Skeletal muscle tissue (tissue), 4 donors: ENCODE measurements around the gene CNFN. TPM values are rescaled to one million over a fixed set of nuclear protein-coding genes. Genes with fewer than 3 reads are reported as not detected.

Experiments
- H3K27ac ChIP-seq: one replicate; pipeline ENCODE4 v1.7.0; 2013; ENCODE audit warnings: mild to moderate bottlenecking, low read depth, low read length, inconsistent platforms
- H3K27me3 ChIP-seq, 3 donors: one replicate each; pipeline ENCODE4 v1.7.0; 2013; ENCODE audit warnings: low read length in 3 of 3; ENCODE audit not compliant: control insufficient read depth in 3 of 3, insufficient read depth in 3 of 3
- H3K36me3 ChIP-seq, 3 donors: one replicate each; pipeline ENCODE4 v1.7.0; 2013; ENCODE audit warnings: low read length in 3 of 3; ENCODE audit not compliant: control insufficient read depth in 3 of 3, insufficient read depth in 3 of 3
- H3K4me1 ChIP-seq, 3 donors: one replicate each; pipeline ENCODE4 v1.7.0; 2013; ENCODE audit warnings: low read length in 3 of 3, mild to moderate bottlenecking in 3 of 3; ENCODE audit not compliant: control insufficient read depth in 3 of 3, insufficient read depth in 3 of 3
- H3K4me3 ChIP-seq, 3 donors: one replicate each; pipeline ENCODE4 v1.7.0; 2013; ENCODE audit warnings: low read length in 3 of 3
- H3K9ac ChIP-seq, 3 donors: one replicate each; pipeline ENCODE4 v1.7.0; 2013; ENCODE audit warnings: low read length in 3 of 3, mild to moderate bottlenecking in 3 of 3, moderate library complexity in 2 of 3, low read depth in 1 of 3
- H3K9me3 ChIP-seq, 3 donors: one replicate each; pipeline ENCODE4 v1.7.0; 2013; ENCODE audit warnings: low read length in 3 of 3; ENCODE audit not compliant: control insufficient read depth in 3 of 3
- total RNA-seq: library from RNA; depleted of rRNA; stranded (reverse); fragments of >200 nt; gene quantifications from one replicate; pipeline ENCODE4 v1.2.3, GENCODE V29; 2014
- donor health status: Osteomylitis.

Gene CNFN
- total RNA-seq, 1 donor from 2014 or later = not detected

DNA sequence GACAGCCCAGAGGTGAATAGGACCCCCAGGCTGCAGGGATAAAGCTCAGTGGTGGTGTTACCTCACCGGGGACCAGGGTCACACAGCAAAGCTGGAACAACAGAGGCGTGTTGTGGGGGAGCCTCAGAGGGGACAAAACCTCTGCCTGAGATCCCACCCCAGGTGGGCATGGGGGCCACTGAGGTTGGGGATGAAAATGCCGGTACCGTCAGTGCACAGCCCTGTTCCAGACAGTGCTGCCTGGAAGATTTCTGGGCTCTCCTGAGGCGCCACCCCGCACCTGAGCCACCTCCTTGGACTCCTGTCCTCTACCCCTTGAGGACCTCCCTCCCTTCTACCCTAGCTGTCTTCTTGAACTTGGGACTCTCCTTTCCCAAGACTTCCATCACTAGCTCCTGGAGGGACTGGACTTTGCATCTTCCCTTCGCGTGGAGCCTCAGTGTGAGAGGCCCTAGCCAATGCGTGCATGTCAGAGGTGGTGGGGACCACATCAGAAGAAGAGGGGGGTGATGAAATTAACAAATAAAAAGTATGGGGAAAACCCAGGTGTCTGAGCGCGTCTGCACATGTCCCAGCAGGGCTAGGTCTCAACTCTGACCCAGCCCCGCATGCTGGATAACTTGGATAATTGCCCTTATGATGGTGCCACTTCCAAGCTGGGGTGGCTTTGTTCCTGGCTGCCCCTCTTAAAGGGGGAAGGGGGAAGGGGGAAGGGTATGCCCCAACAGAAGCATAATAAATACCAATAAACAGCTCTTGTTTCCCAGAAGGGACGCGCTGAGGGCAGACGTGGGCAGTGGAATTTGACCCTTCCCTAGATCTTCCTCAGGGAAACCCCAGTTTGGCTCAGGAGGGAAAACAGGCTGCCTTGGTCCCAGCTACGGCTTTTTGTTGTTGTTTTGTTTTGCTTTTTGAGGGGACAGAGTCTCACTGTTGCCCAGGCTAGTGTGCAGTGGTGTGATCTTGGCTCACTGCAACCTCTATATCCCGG is 11.6 kb downstream of the CNFN start:
- H3K4me3 ChIP-seq = no peak overlapping the region
- H3K27ac ChIP-seq = no peak overlapping the region
- H3K9me3 ChIP-seq = no peaks in the 10 kb centered on the region
- no peak overlapping the region for H3K9ac ChIP-seq
- no peaks in the 10 kb centered on the region for H3K4me1 ChIP-seq
- peaks cover 12 to 25% (median 21%) of the 10 kb centered on the region in 3 donors for H3K27me3 ChIP-seq
- peaks cover 8 to 11% (median 9%) of the 10 kb centered on the region in 3 donors for H3K36me3 ChIP-seq

- Histone ChIP-seq H3K9ac (no peak overlapping the region), H3K9me3 (no peaks in the 10 kb centered on the region), H3K36me3 (peaks cover 11 to 15% (median 13%) of the 10 kb centered on the region in 3 donors), H3K27me3 (peaks cover 0 to 7% (median 5%) of the 10 kb centered on the region in 3 donors), H3K4me3 (no peak overlapping the region), H3K27ac (no peak overlapping the region), H3K4me1 (no peaks in the 10 kb centered on the region)
Observed at GRCh38 chr19:42376177-42376555, 13.9 kb downstream of the CNFN start.

DNA sequence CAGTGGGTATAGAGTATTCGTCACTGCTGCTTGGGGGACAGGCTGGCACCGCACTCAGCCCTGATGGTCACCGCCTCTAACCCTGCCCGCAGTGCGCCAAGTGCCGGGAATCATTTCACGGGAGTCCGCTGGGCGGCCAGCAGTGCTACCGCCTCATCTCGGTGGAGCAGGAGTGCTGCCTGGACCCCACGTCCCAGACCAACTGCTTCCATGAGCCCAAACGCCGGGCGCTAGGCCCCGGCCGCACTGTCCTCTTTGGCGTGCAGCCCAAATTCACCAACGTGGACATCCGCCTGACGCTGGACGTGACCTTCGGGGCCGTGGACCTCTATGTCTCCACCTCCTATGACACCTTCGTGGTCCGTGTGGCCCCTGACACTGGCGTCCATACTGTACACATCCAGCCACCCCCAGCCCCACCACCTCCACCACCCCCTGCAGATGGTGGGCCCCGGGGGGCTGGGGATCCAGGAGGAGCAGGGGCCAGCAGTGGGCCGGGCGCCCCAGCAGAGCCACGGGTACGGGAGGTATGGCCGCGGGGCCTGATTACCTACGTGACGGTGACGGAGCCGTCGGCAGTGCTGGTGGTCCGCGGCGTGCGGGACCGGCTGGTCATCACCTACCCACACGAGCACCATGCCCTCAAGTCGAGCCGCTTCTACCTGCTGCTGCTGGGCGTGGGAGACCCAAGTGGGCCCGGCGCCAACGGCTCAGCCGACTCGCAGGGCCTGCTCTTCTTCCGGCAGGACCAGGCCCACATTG is 14.5 kb downstream of the CNFN start:
- Histone ChIP-seq H3K27ac (no peak overlapping the region), H3K36me3 (peaks cover 13 to 17% (median 16%) of the 10 kb centered on the region in 3 donors), H3K27me3 (peaks cover 0 to 6% (median 3%) of the 10 kb centered on the region in 3 donors), H3K9me3 (no peaks in the 10 kb centered on the region), H3K4me1 (no peaks in the 10 kb centered on the region), H3K9ac (no peak overlapping the region), H3K4me3 (no peak overlapping the region)

DNA sequence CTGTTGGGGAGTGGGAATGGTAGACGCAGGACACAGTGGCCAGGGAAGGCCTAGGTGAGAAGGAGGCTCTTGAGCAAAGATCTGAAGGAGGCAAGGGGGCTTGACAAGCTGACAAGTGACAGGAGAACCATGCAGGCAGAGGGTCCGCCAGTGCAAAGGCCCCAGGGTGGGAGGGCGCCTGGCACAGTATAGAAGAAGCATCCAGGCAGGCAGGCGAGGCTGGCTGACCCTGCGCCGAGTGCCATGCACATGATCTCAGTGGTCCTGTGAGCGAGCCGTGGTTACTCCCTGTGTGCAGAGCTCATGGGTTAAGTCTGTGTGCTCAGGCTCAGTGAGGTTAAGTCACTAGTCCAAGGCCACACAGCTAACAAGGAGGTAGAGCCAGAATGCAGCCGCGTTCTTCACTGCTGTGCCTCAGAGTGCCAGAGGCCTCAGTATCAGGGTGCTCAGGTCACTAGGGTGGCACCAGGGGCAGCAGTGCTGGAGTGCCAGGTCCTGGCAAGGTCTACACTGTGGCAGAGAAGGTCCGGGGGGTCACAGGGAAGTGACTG is 15.2 kb downstream of the CNFN start:
- Histone ChIP-seq H3K27me3 (no peaks in the 10 kb centered on the region), H3K36me3 (peaks cover 13 to 17% (median 16%) of the 10 kb centered on the region in 3 donors), H3K4me3 (no peak overlapping the region), H3K27ac (no peak overlapping the region), H3K9ac (no peak overlapping the region), H3K9me3 (no peaks in the 10 kb centered on the region), H3K4me1 (no peaks in the 10 kb centered on the region)

GRCh38 chr19:42370626-42371175 is 19.4 kb downstream of the CNFN start:
- Histone ChIP-seq H3K36me3 (peaks cover 13 to 15% (median 14%) of the 10 kb centered on the region in 3 donors), H3K4me1 (peaks cover 7 to 13% (median 11%) of the 10 kb centered on the region in 3 donors), H3K27ac (no peak overlapping the region)

DNA sequence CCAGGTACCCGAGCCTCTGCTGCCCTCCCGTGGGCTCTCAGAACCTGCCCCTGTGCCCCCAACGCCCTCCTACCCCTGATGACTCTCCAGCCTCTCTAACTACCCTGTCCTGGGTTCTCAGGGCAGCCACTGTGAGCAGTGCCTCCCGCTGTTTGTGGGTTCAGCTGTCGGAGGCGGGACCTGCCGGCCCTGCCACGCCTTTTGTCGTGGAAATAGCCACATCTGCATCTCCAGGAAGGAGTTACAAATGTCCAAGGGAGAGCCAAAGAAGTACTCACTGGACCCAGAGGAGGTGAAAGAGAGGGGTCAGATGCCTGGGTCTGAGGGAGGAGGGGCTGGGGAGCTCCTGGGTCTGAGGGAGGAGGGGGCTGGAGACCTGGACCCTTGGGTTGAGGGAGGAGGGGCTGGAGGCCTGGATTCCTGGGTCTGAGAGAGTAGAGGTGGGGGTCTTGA is 20.0 kb downstream of the CNFN start:
- peaks cover 9 to 14% (median 13%) of the 10 kb centered on the region in 3 donors for H3K36me3 ChIP-seq
- no peak overlapping the region for H3K4me3 ChIP-seq
- no peaks in the 10 kb centered on the region for H3K9me3 ChIP-seq
- no peaks in the 10 kb centered on the region for H3K27me3 ChIP-seq
- peaks cover 10 to 17% (median 13%) of the 10 kb centered on the region in 3 donors for H3K4me1 ChIP-seq
- H3K9ac ChIP-seq = no peak overlapping the region
- H3K27ac ChIP-seq = no peak overlapping the region

More at GRCh38 chr19:42370626-42371175, 19.4 kb downstream of the CNFN start:
- Histone ChIP-seq H3K9ac (no peak overlapping the region), H3K27me3 (no peaks in the 10 kb centered on the region), H3K9me3 (no peaks in the 10 kb centered on the region), H3K4me3 (no peak overlapping the region)

DNA sequence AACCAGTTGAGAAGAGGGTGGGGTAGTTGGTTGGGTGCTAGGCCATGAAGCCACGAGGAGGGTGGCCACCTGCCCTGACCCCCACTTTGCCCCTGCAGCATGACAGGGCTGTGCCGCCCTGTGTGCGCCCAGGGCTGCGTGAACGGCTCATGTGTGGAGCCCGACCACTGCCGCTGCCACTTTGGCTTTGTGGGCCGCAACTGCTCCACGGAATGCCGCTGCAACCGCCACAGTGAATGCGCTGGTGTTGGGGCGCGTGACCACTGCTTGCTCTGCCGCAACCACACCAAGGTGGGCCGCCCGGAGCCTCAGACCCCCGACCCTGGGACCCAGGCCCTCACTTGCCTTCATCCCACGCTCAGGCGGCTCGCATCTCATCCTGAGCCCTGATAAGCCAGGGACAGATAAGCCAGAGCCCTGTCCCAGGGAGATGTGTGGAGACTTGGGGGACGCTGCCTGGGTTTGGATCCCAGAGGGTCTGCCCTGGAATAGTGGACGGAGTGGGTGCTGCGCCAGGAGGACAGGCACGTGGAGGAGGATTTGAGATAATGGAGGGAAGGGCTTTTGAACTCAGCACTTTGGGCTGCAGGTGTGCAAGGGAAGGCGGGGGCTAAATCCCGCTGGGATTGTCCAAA is 20.5 kb downstream of the CNFN start:
- H3K4me3 ChIP-seq = no peak overlapping the region
- no peak overlapping the region for H3K27ac ChIP-seq
- H3K9me3 ChIP-seq = no peaks in the 10 kb centered on the region
- H3K9ac ChIP-seq = no peak overlapping the region
- H3K36me3 ChIP-seq = peaks cover 8 to 11% (median 8%) of the 10 kb centered on the region in 3 donors
- H3K27me3 ChIP-seq = no peaks in the 10 kb centered on the region
- H3K4me1 ChIP-seq = peaks cover 15 to 23% (median 17%) of the 10 kb centered on the region in 3 donors

GRCh38 chr19:42368765-42369164 is 21.3 kb downstream of the CNFN start:
- Histone ChIP-seq H3K36me3 (peaks cover 11 to 18% (median 14%) of the 10 kb centered on the region in 3 donors), H3K4me1 (peaks cover 16 to 30% (median 17%) of the 10 kb centered on the region in 3 donors), H3K9ac (no peak overlapping the region), H3K4me3 (no peak overlapping the region), H3K9me3 (peaks cover 0 to 3% (median 0%) of the 10 kb centered on the region in 3 donors), H3K27me3 (no peaks in the 10 kb centered on the region), H3K27ac (no peak overlapping the region)

GRCh38 chr19:42368360-42368759 is 21.7 kb downstream of the CNFN start:
- Histone ChIP-seq H3K27ac (no peak overlapping the region), H3K4me3 (no peak overlapping the region), H3K9ac (no peak overlapping the region), H3K9me3 (peaks cover 0 to 3% (median 0%) of the 10 kb centered on the region in 3 donors), H3K27me3 (no peaks in the 10 kb centered on the region), H3K4me1 (peaks cover 16 to 30% (median 17%) of the 10 kb centered on the region in 3 donors), H3K36me3 (peaks cover 13 to 21% (median 18%) of the 10 kb centered on the region in 3 donors)
